ENCODE results near the gene KNSTRN.
A peak's percentile ranks its signal among the peaks of the same experiment; 100 is the strongest.

KNSTRN gene

DNA sequence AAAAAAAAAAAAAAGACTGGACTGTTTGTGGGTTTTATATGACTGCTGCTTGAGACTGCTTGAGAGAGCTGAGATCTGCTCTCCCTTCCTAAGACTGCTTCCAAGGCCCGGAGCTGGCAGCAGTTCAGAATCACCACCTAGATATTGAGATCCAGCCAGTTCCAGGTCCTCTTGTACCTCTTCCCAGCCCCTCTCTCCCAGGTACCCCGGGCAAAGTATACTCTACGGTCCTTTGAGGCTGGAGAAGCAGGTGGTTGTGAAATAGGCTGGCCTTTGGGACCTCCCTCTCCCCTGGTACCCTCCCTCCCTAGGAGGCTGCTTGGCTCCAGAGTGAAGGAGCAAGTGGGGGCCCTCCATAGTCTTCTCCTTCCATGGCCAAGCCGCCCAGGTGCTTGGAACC, 45.7 kb downstream of the KNSTRN start:
- DNase-seq (ENCODE audit: low read depth in 2 of 3, low spot score in 2 of 3) = no peak

DNA sequence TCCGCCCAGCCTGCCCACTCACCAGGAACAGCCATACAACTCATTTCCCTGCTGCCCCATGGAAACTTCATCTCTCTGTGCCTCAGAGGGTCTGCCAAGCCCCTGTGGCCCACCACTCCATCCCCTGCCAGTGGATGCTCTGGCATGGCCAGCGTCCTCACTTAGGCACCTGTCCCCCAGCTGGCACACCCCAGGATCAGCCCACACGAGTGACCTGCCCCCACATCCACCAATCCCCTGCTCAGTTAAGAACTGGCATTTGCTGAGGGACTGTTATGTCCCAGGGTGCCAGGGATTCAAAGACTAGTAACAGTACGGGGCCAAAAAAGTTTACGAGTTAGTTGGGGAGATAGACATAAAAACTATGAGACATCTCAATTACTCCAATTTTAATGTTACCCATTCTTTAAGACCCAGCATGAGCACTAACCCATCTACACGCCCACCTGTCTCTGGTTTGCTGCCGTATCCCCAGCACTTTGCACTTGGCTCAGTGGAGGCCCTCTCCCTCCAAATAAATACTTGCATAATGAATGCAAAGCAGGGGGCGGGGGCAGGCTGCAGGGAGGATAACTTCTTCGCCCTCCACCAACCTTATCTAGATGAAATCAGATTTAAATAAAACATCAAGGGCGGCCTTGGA, 46.7 kb downstream of the KNSTRN start:
- no peak for DNase-seq (ENCODE audit: low read depth in 2 of 3, low spot score in 2 of 3)

DNA sequence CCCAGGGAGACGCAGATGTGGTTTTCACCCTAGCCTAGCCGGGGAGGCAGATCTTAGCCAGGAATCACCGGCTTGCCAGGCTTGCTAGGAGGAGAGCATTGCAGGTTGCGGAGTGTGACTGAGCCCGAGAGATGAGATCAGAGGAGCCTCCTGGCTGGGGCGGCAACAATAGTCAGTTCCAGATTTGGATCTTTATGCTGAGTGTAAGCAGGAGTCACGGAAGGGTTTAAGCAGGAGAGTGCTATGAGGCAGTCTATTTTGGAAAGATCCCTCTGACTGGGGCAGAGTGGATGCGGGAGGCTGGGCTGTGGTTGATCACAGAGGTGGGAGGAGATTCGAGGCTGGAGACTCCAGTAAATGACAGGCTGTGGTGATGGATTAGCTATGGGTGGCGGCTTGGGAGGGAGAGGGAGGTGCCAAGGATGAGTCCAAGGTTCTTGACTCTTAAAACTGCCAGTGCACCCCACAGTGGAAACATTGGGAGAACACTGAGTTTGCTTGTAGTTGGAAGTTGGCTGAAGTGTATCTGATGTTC, 47.8 kb downstream of the KNSTRN start:
- no peak for DNase-seq (ENCODE audit: low read depth in 2 of 3, low spot score in 2 of 3)

DNA sequence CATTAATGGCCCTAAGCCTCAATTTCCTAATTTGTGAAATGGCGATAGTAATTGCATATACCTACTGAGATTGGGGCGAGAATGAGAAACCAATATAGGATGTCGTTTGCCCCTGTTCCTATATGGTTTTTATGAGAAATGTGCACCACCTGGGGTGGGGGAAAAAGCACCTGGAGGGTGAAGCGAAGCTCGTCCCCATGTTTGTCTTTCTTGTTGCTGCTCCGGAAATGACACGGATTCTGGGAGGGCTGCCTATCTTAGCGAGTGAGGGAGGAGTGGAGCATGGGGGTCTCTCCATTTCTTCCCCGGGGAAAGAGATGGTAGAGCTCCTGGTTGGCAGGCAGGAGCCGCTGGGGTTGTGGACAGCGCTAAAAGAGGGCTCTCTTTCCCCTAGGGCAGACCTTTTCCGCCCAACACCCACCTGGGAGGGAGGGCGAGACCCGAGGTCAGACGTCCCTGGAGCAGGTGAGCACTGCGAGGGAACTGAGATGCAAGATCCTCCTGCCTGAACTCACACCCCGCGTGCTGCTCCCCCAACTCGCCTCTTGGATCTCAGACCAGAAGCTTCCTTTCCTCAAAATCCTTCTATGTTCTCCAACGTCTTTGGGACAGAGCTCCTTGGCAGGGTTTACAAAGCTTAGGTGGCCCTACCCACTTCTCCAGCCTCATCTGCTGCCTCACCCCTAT, 52.6 kb downstream of the KNSTRN start:
- DNase-seq (ENCODE audit: low read depth in 2 of 3, low spot score in 2 of 3) = no peak

DNA sequence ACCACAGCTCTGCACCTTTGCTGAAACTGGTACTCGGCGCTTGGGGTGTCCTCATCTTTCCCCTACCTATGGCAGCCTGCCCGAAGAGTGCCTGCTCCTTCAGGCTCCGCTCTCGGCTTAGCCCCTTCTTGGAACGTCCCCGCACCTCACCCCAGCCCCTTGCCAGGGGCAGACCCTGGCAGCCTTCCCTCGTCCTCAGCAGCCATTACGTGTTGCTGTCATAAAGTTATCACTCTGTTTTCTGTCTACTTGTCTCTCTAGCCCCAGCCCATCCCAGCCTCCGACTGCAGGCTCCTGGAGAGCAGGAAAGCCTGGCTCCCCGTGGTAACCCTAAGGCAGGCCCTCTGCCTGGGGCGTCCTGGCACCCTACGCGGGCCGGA, 53.2 kb downstream of the KNSTRN start:
- no peak for DNase-seq (ENCODE audit: low read depth in 2 of 3, low spot score in 2 of 3)

DNA sequence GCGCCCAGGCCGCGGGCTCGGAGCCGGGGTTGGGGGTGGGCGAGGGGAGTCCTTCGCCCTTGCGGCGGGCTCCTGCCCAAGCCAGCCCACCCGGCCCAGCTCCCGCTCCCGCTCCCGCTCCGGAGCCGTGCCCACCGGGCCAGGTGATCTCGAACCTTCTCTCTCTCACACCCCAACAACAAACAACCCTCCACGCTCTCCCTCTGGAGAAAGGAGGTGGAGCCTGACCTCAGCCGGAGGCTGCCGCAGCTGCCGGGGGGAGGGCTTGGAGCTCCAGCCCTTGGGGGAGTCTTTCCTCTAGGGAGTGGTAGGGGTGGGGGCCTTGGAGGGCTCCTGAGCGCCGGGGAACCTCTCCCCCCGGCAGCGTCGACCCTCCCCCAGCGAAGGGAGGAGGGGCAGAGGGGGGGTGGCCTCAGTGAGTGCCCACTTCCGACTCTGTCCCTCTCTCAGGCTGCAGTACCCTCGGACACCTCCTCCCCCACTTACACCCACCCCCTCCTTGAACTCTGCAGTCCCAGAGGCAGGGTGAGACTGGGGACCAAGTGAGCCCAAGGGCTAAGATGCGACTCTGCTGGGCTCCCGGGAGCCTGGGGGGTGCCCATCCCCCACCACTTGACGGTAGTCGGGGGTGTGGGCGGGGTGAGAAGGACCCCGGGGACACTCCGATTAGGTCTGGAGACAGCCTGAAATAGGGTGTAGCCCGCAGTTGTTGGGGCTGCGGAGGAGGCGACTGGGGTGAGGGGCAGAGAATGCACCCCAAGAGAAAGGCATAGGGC, 53.8 kb downstream of the KNSTRN start:
- no peak for DNase-seq (ENCODE audit: low read depth in 2 of 3, low spot score in 2 of 3)

DNA sequence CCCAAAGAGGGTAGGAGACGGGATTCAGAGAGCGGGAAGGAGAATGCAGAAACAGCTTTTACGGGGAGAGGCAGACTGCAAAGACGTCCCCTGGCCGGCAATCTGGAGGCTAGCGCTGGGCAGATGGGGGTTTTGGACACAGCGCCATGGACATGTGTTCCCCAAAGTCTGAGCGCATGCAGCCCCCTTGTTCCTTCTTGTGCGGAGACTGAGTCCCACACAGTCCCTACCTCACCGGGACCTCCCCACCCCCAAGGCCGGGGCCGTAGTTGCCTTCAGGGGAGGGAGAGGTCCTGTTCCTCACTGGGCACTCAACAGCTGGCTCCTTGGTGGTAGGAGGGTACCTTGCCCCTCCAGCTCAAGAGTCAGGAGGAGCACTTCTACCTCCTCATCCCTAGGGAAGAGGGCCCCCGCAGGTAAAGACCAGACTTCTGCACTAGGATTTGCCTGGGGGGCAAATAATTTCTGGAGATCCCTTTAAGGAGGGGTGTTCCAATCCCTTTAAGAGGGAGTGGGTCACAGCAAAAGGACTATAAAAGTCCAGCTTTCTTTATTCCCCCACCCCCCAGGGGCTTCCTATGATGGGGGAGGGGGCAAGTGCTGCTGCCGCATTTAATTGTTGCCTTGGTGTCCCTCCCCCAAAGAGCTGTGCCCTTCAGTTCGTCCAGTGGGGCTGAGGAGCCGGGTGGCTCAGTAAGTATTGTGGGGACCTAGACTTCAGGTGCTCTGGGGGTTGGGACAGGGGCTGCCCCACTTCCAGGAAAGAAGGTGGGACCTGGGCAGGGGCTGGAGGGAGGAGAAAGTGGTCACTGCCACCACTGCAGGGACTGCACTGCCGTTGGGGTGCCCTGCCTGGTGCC, 54.6 kb downstream of the KNSTRN start:
- DNase-seq (ENCODE audit: low read depth in 2 of 3, low spot score in 2 of 3) = no peak

DNA sequence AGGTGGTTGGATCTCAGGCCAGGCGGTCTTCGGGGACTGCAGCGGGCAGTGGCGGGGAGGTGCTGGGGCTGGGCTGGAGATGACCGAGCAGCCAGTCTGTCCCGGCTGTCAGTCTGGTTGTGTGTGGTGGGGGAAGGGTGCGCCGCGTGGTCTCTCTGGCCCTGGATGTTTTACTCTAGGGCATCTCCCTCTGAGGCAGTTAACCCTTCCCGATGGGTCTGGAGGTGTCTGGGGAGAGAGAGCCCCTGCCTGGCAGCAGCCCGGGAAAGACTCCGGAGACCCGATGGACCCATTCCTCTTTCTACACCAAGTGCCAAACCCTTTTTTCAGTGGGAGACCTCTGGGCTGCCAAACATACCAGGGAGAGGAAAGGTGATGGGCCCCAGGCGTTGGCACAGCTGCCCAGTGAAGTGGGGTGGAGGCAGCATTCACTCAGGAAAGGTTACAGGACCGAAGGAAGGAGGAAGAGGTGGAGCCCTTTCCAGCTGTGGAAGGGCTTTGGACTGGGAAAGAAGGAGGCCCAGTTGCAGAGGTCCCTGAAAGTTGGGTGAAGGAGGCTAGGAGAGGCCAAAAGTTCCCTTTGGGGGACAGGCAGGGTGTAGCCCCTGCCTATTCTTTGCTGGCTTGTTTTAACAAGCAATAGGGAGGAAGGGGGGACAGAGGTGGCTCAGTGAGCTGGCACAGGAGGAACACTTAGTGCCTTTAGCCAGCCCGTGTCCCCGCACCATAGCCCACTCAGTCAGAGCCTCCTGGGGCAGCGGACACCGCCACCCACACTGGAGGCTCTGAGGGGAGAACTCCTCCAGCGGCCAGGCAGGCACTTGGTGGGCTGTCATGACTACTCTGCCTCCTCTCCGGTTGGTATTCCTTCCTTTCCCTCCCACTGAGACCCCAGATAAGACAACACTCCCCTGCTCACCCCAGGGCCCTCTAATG, 55.5 kb downstream of the KNSTRN start:
- no peak for DNase-seq (ENCODE audit: low read depth in 2 of 3, low spot score in 2 of 3)

DNA sequence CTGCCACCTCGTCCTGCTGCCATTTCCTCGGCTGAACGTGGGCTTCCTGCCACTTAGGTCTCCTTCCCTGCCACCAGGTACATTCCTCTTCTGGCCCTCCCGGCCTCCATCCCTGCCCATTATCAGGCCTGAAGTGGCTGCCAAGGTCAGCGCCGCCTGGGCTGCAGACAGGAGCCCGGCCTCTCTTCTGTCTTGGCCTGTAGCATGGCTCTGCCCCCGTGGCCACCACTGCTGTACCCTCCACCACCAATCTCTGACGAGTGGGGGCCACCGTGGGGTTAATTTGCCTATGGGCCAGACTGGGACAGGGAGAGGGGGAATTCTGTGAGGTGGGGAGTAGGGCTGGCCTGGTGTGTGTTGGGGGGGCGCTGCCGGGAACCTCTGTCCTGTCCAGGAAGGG, 56.2 kb downstream of the KNSTRN start:
- DNase-seq (ENCODE audit: low read depth in 2 of 3, low spot score in 2 of 3) = no peak

DNA sequence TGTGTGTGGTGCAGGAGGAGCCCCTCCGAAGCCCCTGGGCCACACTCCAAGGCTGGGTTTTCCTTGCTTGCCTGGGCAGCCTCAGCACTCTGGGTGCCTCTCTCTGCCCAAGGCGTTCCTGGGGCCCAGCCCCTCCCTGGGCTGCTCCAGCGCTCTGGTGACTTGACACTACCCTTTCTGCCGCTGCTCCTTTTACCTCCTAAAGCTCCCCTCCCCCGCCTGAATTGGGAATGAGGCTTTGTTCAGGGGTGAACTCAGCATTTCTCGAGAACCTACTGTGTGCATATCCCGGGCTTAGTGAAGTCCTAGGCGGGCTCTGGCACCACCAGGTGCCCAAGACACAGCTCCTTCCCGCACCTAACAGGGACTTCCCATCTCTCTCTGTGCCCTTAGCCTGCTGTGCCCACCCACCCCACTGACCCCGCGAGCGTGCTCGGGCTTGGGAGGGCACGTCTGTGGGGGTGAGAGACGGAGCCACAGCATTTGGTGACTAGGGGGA, 57.0 kb downstream of the KNSTRN start:
- no peak for DNase-seq (ENCODE audit: low read depth in 2 of 3, low spot score in 2 of 3)

DNA sequence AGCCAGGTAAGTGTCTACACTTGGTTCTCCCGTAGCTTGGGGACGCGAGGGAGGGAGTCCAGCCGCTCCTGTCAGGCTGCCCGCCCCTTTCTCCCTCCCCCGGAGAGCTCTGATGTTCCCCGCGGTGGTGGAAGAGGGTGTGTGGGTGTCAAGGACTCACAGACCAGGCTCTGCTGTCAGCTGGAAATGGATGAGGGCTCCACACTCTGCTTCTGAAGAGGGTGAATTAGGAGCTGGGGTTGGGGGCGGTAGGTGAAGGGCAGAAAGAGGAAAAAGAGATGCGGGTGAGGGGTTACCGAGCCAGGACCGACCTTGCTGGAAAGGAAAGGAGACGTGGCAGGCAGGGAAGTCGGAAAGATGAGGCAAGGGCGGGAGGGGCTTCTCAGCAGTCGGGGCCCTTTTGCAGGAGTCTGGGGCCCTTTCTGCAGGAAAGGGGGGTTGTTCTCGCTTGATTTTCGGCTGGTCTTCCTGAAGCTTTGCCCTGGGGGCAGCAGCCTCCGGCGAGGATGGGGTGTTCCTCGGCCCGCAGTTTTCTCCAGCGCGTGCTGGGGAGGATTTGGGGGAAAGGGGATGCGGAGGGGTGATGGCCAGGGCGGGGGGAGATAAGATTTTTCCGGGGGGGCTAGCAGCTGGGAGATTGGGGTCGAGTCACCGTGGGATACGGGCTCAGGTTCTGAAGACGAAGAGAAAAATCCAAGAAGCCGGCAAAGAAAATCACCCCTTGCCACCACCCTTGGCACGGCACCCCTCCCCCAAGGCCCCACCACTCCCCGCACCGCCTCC, 57.6 kb downstream of the KNSTRN start:
- DNase-seq (ENCODE audit: low read depth in 2 of 3, low spot score in 2 of 3) = no peak

DNA sequence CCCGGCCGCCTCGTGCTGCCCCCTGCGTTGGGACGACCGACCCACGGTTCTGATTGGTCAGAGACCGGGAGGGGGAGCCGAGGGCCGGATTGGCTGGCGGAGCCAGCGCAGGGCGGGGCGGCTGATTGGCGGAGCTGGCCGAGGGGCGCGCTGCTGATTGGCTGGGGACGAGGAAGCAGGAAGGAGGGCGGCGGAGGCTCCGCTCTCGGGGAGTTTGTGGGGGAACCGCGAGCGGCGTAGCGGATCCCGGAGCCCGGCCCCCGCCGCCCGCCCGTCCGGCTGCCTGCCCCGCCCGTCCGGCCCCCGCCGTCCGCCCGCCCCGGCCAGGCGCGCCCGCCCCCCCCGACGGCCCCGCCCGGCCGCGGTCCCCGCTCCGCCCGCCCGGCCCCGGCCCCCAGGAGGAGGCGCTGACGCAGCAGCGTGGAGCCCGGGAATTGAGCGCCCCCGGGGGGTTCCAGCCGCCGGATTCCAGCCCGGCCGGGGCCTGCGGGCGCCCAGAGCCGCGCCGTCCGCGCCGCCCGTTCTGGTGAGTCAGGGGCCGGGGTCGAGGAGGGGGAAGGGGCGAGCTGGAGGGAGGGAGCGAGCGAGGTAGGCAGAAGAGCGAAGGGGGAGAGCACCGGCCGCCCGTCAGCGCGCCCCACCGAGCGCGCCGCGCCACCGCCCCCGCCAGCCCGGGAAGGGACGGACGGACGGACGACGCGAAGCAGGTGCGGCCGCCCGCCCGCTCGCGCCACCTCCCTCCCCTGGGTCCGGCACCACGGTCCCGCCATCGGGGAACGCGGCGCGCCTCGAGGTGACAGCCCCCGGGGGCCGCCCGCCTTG, 58.4 kb downstream of the KNSTRN start, which contains the start of gene BAHD1:
BAHD1 (plus strand) TSS at position 211 of the 822 bp plus-strand sequence. CDS start 17,512 bp downstream, outside the sequence.
- DNase-seq (ENCODE audit: low read depth in 2 of 3, low spot score in 2 of 3) = peak; percentile 93 to 94 (median 94)

DNA sequence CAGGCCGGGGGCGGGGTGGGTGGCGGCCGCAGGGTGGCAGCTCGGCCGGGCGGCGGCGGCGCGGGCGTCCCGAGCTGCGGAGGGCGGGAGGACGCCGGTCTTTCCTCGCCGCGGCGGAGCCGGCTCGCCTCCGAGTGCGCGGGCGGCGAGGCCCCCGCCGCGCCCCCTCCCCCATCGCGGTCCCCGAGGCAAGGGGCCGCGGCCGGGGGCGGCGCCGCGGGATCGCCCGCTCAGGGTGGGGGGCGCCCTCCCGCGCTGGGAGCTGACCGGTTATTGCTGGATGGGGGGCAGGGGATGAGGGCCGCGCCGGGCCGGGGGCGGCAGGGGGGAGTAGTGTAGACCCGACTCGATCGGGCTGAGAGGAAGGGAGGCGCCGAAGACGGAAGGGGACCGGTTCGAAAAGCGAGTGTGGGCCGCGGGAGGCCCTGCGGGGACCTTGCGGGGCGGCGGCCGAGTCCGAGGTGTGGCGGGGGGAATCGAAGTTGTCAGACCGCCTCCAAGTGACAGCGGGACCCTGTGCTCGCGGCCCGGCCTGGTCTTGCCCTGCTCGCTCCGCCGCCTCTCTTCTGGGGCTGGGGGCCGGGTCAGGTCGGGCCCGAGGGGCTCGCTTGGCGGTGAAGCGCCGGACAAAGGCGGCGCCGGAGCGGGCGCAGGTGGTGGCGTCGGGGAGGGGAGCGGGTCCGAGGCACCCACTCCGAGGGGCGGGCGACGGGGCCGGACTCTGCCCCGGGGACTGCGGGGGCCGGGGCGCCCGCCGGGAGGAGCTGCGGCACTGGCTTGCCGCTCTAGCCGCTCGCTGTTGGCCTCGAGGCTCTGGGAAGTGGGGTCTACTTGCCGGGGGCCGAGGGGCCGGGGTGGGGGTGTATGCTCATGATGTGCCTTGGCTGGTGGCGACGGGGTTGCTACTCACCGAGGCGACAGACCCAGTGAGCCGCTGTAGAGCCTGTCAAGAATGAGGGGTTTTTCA, 59.3 kb downstream of the KNSTRN start:
- DNase-seq (ENCODE audit: low read depth in 2 of 3, low spot score in 2 of 3) = no peak

DNA sequence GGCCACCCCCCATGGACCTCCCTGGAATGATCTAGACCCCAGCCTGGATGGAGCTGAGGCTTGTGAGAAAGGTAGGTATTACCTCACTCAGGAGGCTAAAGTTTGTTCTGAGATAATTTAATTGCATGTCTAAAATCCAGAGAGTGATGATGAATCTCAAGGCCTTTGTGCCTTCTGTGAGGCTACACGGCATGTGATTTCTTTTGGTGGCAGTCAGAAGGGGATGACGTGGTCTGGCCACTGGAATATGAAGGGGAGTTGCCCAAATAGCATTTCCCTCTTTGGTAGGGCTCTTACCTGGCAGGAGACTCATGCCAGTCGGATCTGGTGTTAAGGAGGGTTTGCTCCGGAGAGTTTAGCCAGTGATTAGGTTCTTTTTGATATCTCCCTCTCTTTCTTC, 60.7 kb downstream of the KNSTRN start:
- DNase-seq (ENCODE audit: low read depth in 2 of 3, low spot score in 2 of 3) = no peak

DNA sequence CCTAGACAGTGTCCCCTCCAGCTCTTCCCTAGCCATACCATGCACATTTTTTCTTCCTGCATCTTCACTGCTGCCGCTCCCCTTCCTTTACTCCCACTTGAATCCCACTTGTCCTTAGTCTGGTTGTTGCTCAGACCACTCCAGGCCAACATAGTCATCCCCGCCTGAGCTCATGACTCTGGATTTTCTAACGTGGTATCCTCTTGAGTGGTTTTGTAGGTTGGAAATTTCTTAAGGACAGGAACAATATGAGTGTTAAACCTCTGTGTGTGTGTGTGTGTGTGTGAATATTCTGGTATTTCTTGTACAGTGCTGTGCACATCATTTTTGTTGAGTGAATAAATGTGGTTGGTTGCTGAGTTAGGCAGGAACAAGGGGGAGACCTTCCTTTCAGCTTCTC, 61.3 kb downstream of the KNSTRN start:
- no peak for DNase-seq (ENCODE audit: low read depth in 2 of 3, low spot score in 2 of 3)

Measured in activated CD8-positive, alpha-beta memory T cell treated with anti-CD3 and anti-CD28 coated beads for 48 hours (primary cell).